ENCODE data around the gene RGS3.

RGS3 gene

GRCh38 chr9:113499876-113500497 lies 36.5 kb downstream of the RGS3 start:
- no peak for TF ChIP-seq CTCF (conservative IDR thresholded peaks at IDR 0.05)
- no peak overlapping the region for H3K27ac ChIP-seq

GRCh38 chr9:113501129-113501686 lies 37.7 kb downstream of the RGS3 start:
- no peak for TF ChIP-seq CTCF (conservative IDR thresholded peaks at IDR 0.05)
- H3K27ac ChIP-seq = no peak overlapping the region

- no peak for TF ChIP-seq CTCF (conservative IDR thresholded peaks at IDR 0.05)
- no peak overlapping the region for H3K27ac ChIP-seq
Observed at GRCh38 chr9:113501852-113502251, 38.3 kb downstream of the RGS3 start.

GRCh38 chr9:113502427-113503034 lies 39.0 kb downstream of the RGS3 start:
- TF ChIP-seq CTCF (conservative IDR thresholded peaks at IDR 0.05) = no peak
- H3K27ac ChIP-seq = no peak overlapping the region

GRCh38 chr9:113503131-113503541 lies 39.6 kb downstream of the RGS3 start:
- no peak overlapping the region for H3K27ac ChIP-seq
- no peak for TF ChIP-seq CTCF (conservative IDR thresholded peaks at IDR 0.05)

- no peak overlapping the region for H3K27ac ChIP-seq
- TF ChIP-seq CTCF (conservative IDR thresholded peaks at IDR 0.05) = no peak
Observed at GRCh38 chr9:113503613-113504211, 40.2 kb downstream of the RGS3 start.
